Measurements from ENCODE around the gene HS1BP3.

HS1BP3 gene

GRCh38 chr2:20629581-20630171, 21.2 kb downstream of the HS1BP3 start:
- DNase-seq (ENCODE audit: low spot score): no peak

GRCh38 chr2:20629181-20629580, 21.7 kb downstream of the HS1BP3 start:
- no peak for DNase-seq (ENCODE audit: low spot score)

GRCh38 chr2:20627712-20628380, 23.1 kb downstream of the HS1BP3 start:
- DNase-seq (ENCODE audit: low spot score): no peak

GRCh38 chr2:20626698-20627513, 24.0 kb downstream of the HS1BP3 start:
- DNase-seq (ENCODE audit: low spot score): no peak

- DNase-seq (ENCODE audit: low spot score): no peak
Observed at GRCh38 chr2:20626392-20626697, 24.6 kb downstream of the HS1BP3 start.

- no peak for DNase-seq (ENCODE audit: low spot score)
Observed at GRCh38 chr2:20625491-20626391, 25.2 kb downstream of the HS1BP3 start.

GRCh38 chr2:20624884-20625485, 25.9 kb downstream of the HS1BP3 start:
- DNase-seq (ENCODE audit: low spot score): no peak

GRCh38 chr2:20624156-20624883, 26.6 kb downstream of the HS1BP3 start:
- no peak for DNase-seq (ENCODE audit: low spot score)

GRCh38 chr2:20623741-20624155, 27.1 kb downstream of the HS1BP3 start:
- no peak for DNase-seq (ENCODE audit: low spot score)

- no peak for DNase-seq (ENCODE audit: low spot score)
Observed at GRCh38 chr2:20623241-20623640, 27.7 kb downstream of the HS1BP3 start.

GRCh38 chr2:20622731-20623130, 28.2 kb downstream of the HS1BP3 start:
- no peak for DNase-seq (ENCODE audit: low spot score)

- DNase-seq (ENCODE audit: low spot score): no peak
Observed at GRCh38 chr2:20622296-20622686, 28.6 kb downstream of the HS1BP3 start.

- DNase-seq (ENCODE audit: low spot score): no peak
Observed at GRCh38 chr2:20621366-20622295, 29.3 kb downstream of the HS1BP3 start.

- no peak for DNase-seq (ENCODE audit: low spot score)
Observed at GRCh38 chr2:20620696-20621365, 30.1 kb downstream of the HS1BP3 start.

- DNase-seq (ENCODE audit: low spot score): no peak
Observed at GRCh38 chr2:20620271-20620681, 30.6 kb downstream of the HS1BP3 start.

- no peak for DNase-seq (ENCODE audit: low spot score)
Observed at GRCh38 chr2:20619624-20620024, 31.3 kb downstream of the HS1BP3 start.

GRCh38 chr2:20618886-20619521, 31.9 kb downstream of the HS1BP3 start:
- no peak for DNase-seq (ENCODE audit: low spot score)

- no peak for DNase-seq (ENCODE audit: low spot score)
Observed at GRCh38 chr2:20618468-20618885, 32.4 kb downstream of the HS1BP3 start.
